GM19328 (cell line): ENCODE data around the gene MALL.
"Not testable (repeated sequence)": the region's sequence is repeated elsewhere in the genome, so short reads cannot be mapped to it uniquely, and the experiment has no call there.

Experiments
- ATAC-seq: cut with Tn5 transposase; IDR thresholded peaks from one replicate; pipeline ENCODE4 v1.9.1; 2021; ENCODE audit warnings: mild to moderate bottlenecking, moderate library complexity; ENCODE audit not compliant: unreplicated experiment

The MALL gene

DNA sequence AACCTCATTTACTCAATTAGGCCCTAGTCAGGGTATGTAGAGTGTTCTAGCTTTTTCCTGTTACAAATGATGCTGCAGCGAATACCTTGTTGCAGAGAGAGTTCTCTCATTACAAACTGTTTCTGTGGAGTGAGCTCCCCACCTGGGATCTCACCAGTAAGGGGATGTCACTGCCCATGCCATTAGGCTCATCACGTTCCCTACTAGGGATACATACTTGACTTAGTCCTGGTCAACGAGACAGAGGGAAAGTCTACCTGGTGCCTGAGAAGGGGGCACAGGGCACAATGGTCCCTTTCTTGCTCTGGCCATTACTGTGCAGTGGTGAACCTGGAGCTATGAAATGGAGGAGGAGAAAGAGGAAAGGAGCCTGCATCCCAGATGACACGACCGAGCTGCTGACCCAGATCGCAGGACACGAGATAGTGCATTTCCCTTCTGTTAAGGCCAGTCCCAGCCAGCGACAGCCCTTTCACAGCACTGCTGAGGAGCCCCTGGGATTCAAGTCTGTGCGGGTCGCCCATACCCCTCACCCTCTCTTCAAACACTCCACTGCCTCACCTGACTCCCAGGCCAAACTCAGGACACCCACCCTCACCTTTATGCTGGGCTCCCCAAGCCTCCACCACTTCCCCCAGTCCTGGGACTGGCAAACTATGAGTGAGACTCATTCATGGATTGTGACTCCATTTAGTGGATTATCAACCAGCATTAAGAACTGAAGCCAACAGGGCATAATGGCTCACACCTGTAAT lies 16.0 kb downstream of the MALL start:
- no peak for ATAC-seq

- ATAC-seq, result no peak
These were observed 16.6 kb downstream of the MALL start for GRCh38 chr2:110099038-110099425.

GRCh38 chr2:110097506-110098220 lies 18.0 kb downstream of the MALL start:
- ATAC-seq, result no peak

DNA sequence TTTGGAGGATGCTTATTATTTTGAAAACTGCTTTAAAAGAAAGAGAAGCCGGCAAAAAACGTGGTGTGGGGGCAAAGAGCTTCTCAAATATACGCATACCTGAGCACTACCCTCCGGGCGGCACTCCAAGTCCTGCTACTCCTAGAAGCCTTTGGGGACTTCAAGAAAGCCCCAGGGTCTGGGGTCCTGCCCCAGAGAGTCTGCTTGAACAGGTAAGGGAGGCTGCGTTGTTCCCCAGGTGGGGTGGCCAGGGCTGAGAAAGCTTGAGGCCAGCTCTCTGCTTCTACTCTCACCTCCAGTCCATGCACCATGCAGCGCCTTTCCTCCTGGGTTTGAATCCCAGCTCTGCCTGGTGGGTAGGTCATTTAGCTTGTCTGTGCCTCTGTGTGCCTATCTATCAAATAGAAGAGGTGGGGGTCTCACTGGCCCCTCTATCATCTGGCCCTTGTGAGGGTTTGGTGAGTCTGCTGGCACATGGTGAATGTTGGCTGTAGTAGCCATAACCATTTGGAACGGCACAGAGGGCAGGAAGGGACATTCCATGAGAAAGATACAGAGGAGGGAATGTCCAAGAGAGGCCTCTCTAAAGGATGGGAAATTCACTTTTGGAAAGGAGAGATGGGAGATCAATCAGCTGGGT lies 19.5 kb downstream of the MALL start:
- ATAC-seq, result no peak

- ATAC-seq, result not testable (repeated sequence)
These were observed 20.6 kb downstream of the MALL start for GRCh38 chr2:110094884-110095534.

DNA sequence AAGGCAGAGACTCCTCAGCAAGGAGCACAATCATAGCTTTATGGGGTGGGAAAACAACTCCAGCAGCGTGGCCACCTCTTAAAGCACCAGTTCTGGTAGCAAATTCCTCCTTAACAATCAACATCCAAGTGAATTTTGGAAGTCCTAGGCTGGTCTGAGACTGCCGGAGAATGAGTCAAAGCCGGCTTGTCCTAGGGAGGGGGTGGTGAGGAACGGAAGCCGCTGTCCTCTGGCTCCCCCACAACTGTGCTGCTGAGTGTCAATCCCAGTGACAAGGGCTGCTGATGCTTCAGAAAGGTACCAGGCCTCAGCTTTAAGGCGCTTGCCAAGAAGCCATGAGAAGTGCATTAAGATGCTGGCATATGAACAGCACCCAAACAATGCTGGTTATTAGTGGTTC lies 21.7 kb downstream of the MALL start:
- not testable (repeated sequence) for ATAC-seq

DNA sequence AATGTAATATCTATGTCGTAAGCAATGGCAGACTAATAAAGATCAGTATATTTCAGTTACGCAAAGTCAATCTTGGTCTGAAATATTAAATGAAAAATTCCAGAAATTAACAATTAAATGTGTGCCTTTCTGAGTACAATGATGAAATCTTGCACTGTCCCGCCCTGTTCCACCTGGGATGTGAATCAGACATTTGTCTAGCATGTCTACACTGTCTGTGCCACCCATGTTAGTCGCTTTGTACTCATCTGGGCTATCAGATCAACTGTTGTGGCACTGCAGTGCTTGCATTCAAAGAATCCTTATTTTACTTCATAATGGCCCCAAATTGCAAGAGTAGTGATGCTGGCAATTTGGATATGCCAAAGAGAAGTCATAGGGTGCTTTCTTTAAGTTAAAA lies 25.5 kb downstream of the MALL start:
- ATAC-seq, result not testable (repeated sequence)

DNA sequence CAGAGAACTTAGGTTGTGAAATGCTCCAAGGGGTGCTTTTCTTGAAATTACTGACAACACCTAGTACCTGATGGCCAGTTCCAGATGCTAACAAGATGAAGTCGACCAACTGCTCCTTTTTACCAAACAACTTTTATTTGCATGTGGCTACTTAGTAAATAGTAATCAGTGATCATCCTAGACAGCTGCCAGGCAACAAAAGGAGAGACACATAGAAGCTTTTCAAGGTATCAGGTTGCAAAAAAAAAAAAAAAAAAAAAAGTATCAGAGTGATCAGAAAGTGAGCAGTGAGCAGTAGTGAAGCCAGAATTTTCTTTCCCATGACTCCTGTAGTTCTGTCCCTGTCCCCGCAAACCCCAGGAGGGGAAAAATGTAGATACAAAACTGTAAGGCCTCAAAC lies 31.9 kb downstream of the MALL start:
- not testable (repeated sequence) for ATAC-seq

- ATAC-seq, result not testable (repeated sequence)
These were observed 32.5 kb downstream of the MALL start for GRCh38 chr2:110083162-110083561.

DNA sequence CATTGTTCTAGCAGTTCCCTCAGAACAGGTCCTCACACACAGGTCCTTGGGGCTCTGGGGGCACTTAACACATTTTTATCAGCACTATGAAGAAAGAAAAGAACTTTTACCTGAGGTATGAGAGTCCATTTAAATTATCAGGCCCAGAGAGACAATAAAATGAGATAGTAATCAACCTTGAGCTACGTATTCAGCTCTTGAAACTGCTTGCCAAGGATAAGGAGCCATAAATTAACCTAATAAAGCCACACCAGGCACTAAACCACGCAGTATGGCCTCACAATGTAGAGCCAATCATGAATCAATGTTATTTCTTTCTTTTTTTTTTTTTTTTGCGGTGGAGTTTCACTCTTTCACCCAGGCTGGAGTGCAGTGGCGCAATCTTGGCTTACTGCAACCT lies 37.5 kb downstream of the MALL start:
- ATAC-seq, result not testable (repeated sequence)

DNA sequence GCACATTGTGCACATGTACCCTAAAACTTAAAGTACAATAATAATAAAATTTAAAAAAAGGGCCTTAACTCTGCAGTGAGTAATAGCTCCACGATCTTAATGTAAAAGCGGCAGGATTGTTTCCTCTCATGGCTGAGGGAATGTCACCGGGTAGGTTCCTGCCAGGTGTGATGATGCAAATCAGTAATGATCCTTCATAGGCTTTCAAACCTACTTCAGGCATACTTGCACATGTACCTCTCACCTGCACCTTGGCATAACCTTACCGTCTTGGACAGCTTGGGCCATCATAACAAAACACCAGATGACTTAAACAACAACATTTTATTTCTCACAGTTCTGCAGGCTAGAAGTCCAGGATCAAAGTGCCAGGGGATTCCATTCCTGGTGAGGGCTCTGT lies 39.7 kb downstream of the MALL start:
- not testable (repeated sequence) for ATAC-seq

- not testable (repeated sequence) for ATAC-seq
These were observed 45.8 kb downstream of the MALL start for GRCh38 chr2:110069869-110070268.

DNA sequence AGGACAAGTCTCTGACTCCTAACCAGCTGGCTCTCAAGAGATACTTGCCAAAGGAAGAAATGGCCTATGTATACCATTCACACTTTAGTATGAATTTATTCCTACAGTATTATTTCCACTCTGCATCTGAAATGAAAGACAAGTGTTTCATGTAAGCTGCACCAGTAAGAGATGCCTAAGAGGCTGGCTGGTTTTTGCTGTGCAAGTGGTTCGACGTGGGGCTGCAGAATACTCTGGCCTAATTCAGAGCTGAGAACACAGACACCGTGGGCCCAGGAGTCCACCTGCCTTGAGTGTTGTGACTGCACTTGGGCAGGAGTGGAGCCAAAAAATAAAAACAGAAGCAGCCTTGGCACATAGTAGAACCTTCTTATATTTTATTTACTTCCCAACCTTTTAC lies 47.5 kb downstream of the MALL start:
- ATAC-seq, result not testable (repeated sequence)

GRCh38 chr2:110062332-110062731 lies 53.3 kb downstream of the MALL start:
- not testable (repeated sequence) for ATAC-seq

GRCh38 chr2:110060550-110060949 lies 55.1 kb downstream of the MALL start:
- ATAC-seq, result not testable (repeated sequence)

DNA sequence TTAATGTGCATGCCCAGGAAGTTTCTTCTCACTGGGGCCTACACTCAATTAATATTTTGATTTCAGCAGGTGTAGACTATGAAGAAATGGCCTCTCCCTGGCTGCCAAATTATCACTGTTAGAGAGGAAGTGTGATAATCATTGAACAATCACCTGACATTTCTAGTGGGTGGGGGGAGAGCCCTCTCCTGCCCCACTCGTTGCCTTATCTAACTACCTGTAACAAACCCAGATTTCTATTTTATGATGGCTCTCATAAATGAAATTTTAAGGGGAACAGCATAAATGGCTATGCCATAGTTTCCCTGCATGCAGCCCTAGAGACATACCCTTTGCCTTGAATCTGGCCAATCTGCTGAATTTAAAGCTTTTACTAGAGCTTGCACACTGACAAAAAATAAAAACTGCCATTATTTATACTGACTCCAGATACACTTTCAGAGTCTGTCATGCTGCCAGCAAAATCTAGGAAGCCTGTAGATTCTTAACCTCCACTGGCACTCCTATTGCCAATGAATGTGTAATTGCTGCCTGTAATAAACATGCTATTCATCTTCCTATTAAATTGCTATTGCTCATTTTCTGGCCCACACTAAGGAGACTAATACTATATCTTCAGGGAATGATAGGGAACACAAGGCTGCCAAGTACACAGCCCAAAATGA lies 55.8 kb downstream of the MALL start:
- not testable (repeated sequence) for ATAC-seq

GRCh38 chr2:110059009-110059693 lies 56.5 kb downstream of the MALL start:
- ATAC-seq, result not testable (repeated sequence)

GRCh38 chr2:110058034-110058433 lies 57.6 kb downstream of the MALL start:
- not testable (repeated sequence) for ATAC-seq

- ATAC-seq, result not testable (repeated sequence)
These were observed 59.7 kb downstream of the MALL start for GRCh38 chr2:110055819-110056408.
